Inflammatory macrophage treated with lipopolysaccharide for 1 hour (primary cell): ENCODE measurements around the gene NRROS.
A peak's percentile ranks its signal among the peaks of the same experiment; 100 is the strongest.
"Not testable (repeated sequence)": the region's sequence is repeated elsewhere in the genome, so short reads cannot be mapped to it uniquely, and the experiment has no call there.

Source experiments
- DNase-seq, 2 donors: peaks; one replicate each; pipeline ENCODE4 v3.0.0-alpha.2; 2020 to 2022

The NRROS gene

DNA sequence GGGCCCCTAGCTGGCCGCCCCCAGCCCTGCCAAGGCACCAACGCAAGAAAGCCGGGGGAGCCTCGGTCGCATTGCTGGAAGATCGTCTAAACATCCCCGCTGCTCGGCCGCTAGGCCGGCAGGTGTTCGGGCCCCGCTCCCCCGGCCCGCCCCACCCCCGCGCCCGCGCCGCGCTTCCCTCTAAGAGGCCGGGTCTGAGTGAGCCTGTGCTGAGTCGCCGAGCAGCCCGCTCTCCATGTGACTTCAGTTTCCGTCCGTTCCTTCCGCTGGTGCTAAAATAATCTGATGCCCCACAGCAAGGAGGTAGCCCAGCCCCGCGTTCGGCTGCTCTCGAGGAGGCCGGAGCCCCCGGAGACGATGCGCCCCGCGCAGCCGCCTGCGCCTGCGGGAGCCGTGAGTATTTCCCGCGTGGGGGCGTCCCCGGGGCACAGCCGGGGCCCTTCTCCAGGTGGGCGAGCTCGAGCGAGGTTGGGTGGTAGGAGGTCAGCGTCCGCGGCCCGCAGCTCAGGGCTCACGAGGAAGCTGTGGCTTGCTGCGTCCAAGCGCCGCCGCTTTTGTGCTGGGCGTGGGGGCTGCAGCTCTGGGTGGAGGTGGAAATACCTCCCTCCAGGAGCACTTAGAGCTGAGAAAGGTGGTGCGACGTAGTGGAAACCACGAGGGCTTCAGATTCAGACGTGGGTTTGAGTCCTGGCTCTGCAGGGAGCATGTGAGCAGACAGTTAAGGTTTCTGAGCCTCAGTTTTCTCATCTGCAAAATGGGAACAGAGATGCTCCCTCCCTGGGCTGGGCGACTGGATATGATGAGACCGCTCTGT is at the start of gene NRROS:
NRROS (plus strand) TSS at position 212 of the 814 bp plus-strand sequence. CDS start 14,846 bp downstream, outside the sequence.
- DNase-seq, result peak; percentile 72 to 82

GRCh38 chr3:196590279-196590678 is 49.2 kb upstream of the NRROS start:
- DNase-seq, result no peak

DNA sequence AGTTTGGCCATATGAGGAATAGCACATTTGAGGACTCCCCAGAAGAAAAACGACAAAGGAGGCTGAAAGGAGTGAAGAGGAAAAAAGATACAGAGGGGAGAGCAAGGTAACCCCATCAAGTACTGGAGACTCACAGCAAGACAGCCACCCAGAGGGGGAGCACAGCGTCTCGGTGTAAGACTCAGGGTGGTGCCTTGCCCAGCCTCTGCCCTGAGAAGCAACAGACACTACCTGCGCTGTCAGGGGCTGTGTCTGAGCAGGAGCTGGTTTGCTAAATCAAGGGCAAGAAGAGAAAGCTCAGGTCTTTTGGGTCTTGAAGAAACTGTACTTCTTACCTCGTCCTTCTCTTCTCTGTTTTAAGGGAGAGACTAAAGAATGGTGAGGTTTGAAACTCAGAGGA is 43.1 kb upstream of the NRROS start:
- no peak for DNase-seq

DNA sequence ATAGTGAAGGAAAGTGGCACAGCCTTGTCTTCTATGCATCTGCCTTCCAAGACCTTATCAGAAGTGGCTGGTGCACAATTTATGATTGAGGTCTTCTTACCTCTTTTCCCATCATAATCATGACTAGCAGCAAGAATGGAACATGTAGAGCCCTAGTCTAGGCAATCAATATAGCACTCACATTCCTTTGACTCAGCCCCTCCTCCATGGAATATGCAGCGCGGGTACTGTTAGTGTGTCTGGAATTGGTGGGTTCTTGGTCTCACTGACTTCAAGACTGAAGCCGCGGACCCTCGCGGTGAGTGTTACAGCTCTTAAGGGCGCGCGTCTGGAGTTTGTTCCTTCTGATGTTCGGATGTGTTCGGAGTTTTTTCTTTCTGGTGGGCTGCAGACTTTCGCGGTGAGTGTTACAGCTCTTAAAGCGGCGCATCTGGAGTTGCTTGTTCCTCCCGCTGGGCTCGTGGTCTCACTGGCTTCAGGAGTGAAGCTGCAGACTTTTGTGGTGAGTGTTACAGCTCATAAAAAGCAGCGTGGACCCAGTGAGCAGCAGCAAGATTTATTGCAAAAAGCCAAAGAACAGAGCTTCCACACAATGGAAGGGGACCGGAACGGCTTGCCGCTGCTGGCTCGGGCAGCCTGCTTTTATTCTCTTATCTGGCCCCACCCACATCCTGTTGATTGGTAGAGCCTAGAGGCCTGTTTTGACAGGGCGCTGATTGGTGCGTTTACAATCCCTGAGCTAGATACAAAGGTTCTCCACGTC is 41.3 kb upstream of the NRROS start:
- peak in 1 of 2 donors; percentile 37 for DNase-seq

DNA sequence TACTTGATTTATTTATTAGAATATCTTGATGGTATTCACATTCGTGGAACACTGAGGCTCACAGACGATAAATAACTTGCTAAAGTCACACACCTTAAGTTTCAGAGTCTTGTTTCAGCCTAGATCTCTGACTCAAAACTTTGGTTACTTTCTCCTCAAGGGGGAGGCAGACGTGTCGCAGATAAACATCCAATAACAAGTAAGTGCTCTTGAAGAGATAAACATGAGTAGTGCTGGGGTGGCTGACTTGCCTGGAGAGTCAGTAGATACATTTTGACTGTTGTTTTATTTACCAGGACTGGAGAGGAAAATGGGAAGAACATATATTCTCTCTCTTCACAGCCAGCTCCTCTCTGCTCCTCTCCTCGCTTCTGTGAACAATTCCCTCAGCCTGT is 39.8 kb upstream of the NRROS start:
- no peak for DNase-seq

DNA sequence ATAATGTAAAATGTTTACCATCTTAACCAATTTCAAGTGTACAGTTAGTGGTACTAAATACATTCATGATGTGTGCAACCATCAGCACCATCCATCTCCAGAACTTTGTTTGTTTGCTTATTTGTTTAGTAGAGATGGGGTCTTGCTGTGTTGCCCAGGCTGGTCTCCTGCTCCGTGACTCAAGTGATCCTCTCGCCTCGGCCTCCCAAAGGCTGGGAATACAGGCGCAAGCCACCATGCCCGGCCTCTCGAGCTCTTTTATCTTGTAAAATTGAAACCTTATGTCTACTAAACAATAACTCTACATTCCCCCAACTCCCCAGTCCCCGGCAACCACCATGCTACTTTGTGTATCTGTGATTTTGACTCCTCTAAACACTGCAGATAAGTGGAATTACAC is 39.1 kb upstream of the NRROS start:
- no peak for DNase-seq

GRCh38 chr3:196602673-196603072 is 36.8 kb upstream of the NRROS start:
- DNase-seq, result no peak

GRCh38 chr3:196603683-196604082 is 35.8 kb upstream of the NRROS start:
- DNase-seq, result no peak

GRCh38 chr3:196604548-196604947 is 34.9 kb upstream of the NRROS start:
- DNase-seq, result no peak

DNA sequence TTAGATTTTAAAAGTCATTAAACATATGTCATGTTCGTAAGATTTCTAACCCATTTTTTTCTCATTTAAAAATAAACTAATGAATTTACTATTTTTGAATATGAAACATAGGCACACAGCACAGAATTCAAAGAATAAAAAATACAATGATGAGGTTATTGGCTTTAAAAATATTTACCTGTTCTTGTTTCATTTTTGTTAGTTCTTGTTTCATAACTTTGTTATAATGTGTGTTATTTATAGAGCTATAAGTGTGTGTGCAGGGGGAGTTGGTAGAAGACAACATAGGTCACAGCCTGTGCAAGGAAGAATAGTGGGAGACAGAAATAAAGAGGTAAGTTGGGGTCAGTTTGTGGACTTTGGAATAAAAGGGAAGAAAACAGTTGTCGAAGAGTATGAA is 30.8 kb upstream of the NRROS start:
- no peak for DNase-seq

- peak; percentile 79 to 98 for DNase-seq
Observed at GRCh38 chr3:196609343-196609775, 30.1 kb upstream of the NRROS start.

DNA sequence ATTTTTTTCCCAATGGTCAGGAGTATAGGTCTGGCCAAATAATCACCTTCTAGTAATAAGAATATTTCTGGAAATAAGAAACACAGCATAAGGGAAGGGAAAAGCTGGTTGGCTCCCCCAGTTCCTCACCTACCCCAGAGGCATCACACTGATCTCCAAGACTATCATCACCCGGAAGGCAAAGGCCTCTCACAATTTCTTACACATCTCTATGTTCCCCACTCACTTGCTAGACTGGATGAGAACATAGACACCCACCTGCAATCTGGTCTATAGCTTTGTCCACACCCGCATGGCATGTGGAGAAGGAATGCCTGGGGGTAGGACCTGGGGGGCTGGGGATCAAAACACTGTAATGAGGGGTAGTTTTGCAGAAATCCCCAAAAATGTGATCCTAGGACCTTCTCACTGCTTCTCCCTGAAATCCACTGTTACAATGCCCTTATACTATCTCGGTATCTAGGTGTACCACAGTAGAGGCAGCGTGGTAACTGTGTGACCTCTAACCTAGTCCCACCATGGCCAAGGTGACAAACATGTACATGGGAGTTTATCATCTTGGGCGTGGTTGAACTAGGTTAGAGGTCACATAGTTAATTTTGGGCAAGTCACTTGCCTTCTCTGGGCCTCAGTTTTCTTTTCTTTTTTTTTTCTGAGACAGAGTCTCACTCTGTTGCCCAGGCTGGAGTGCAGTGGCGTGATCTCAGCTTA is 29.5 kb upstream of the NRROS start:
- peak in 1 of 2 donors; percentile 35 for DNase-seq

DNA sequence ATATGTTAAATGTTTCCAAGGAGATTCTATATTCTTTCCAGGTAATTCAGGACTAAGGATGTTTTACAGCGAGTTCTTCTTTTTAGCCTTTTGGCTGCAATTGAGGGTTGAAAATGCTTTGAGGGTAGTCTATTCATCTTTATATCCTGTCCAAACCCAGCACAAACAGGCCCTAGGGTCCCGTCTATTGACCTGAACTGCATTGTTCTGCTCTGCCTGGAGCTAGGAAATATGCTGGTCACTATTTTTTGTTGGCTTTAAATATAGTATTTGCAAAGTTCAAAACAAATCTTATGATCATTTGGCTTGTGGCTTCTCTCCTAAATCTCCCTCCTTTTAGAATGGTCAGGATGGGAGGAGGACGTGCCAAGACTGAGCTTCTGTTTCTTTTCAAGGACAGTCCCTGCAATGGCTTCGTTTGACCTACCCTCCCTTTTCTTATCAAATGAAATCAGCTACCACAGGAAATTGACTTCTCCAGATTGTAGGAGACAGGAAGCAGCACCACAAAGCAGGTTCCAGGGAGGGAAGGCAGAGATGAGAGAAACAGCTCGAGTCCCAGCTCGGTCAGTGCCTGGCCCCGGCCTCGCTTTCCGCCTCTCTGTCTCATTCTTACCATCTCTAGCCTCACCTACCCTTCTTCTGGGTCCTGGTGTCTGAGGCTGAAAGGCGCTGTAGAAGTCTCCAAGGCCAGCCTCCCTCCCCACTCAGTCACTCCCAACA is 27.6 kb upstream of the NRROS start:
- no peak for DNase-seq

- DNase-seq, result not testable (repeated sequence)
Observed at GRCh38 chr3:196615234-196615633, 24.3 kb upstream of the NRROS start.

GRCh38 chr3:196617256-196617655 is 22.2 kb upstream of the NRROS start:
- peak in 1 of 2 donors; percentile 48 for DNase-seq

DNA sequence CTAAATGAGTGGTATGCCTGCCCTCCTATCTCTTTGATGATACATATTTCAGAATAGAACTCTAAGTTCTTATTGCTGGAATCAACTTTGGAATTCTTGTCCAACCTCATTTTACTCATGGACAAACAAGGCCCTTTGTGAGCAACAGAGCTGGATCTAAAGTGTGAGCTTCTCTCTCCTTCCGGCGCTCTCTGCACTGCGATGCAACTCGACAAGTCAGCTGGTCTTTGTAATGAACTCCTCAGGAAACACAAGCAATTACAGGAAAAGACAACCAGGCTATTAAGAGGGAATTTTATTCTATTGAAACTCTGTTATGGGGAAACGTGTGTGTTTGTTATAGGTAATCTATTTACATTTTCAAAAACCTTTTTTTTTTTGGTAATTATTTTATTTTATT is 20.3 kb upstream of the NRROS start:
- DNase-seq, result no peak

DNA sequence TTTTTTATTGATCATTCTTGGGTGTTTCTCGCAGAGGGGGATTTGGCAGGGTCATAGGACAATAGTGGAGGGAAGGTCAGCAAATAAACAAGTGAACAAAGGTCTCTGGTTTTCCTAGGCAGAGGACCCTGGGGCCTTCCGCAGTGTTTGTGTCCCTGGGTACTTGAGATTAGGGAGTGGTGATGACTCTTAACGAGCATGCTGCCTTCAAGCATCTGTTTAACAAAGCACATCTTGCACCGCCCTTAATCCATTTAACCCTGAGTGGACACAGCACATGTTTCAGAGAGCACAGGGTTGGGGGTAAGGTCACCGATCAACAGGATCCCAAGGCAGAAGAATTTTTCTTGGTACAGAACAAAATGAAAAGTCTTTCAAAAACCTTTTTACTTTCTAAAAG is 19.9 kb upstream of the NRROS start:
- DNase-seq, result not testable (repeated sequence)

DNA sequence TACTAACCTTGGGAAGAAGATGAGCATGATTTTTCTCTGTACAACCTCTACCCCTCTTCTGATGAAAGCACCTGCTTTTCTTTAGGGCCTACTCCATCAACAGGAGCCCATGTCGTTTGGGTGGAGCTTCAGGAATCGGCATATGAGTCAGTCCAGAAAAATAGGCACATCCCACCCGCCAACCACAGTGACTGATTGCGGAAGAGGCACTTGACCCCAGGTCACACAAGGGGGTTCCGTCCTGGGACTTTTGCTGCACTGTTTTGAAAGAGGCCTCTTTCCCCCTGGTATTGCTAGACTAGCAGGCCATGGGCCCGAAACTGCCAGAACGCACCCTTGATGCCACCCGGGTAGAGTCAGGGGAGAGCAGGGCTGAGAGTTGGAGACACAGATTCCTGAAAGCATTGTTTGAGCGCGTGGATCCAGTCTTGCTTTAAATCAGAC is 19.3 kb upstream of the NRROS start:
- DNase-seq, result peak; percentile 92 to 97

DNA sequence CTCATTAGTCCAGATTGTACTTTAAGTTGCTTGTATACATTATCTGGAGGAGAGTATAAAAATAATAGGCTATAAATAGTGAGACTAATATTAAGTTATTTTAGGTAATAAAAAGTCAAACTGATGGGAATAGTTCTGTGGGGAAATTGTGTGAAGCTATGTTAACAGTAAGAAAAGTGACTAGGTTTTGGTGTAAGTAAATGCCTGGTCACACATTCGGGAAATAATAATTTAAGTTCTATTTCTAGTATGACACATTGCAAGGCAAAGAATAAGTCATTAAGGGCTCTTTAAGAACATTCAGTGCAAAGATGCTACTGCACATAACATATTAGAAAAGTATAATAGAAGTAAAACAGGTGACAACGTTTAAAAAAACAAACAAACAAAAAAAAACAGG is 18.8 kb upstream of the NRROS start:
- DNase-seq, result no peak

GRCh38 chr3:196621611-196622010 is 17.9 kb upstream of the NRROS start:
- DNase-seq, result peak in 1 of 2 donors; percentile 48

- peak; percentile 88 to 93 for DNase-seq
Observed at GRCh38 chr3:196624067-196624790, 15.3 kb upstream of the NRROS start.

GRCh38 chr3:196624907-196625306 is 14.6 kb upstream of the NRROS start:
- DNase-seq, result peak; percentile 90 to 97
